Stimulated activated CD8-positive, alpha-beta memory T cell treated with anti-CD3 and anti-CD28 coated beads, Interleukin-7, amount 100 ng/mL, for 24 hours (primary cell): ENCODE measurements around the gene SOX1.
A peak's percentile ranks its signal among the peaks of the same experiment; 100 is the strongest.

ENCODE experiments used
- DNase-seq: peaks from one replicate; pipeline ENCODE4 v3.0.0-alpha.2; 2020; ENCODE audit warnings: low read depth

SOX1 gene

DNA sequence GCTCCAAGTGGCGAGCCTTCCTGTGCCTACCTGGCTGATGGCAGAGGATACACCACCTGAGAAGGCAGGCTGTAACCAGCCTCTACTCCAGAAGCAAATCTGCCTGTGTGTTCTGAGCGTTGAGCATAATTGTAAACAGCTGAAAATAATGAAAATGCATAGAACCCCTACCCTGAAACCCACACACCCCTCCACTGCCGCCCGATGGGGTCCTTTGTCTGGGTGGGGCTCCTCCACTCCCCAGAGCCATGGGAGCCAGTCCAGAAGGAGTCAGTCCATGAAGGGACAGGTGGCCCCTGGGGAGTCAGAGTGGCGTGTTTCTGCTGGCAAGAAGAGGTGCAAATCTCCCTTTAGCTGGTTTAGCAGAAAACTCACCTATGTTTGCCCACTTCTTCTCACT is 8.0 kb upstream of the SOX1 start:
- no peak for DNase-seq

DNA sequence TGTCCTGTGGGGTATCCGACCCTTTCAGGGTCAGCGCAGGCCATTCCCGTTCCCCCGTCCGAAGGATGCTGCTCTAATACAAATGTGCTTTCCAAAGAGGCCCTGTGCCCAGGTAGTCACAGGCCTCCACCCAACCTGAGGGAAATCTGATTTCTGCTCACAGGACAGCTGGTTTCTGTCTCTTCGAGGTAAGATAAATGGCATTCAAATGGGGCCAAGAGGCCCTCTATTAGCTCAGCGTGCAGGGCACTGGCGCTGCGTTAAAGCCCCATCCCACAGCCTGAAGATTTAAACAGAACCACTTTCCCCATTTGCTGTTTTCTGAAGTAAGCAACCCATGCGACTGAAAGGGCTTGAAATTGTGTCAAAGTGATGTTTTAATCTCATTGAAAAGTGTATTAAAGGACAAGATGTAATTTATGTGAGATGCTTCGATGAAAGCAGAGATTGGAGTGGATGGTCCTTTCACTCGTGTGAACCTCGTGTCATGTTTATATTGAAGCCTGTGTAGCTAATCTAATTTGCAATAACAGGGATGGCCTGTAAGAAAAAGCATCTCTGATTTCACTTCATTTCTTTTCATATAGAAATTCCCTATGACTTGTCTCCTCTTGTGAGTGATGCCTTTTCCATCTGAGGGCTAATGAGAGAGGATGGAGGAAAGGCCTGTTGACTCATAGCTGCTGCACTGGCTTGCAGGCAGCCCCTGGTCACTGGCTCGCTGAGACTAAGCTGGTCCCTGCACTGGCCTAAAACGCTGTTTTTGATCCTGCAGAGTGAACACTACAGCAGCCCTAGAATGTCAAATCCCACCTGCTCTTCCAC is 7.3 kb upstream of the SOX1 start:
- no peak for DNase-seq

DNA sequence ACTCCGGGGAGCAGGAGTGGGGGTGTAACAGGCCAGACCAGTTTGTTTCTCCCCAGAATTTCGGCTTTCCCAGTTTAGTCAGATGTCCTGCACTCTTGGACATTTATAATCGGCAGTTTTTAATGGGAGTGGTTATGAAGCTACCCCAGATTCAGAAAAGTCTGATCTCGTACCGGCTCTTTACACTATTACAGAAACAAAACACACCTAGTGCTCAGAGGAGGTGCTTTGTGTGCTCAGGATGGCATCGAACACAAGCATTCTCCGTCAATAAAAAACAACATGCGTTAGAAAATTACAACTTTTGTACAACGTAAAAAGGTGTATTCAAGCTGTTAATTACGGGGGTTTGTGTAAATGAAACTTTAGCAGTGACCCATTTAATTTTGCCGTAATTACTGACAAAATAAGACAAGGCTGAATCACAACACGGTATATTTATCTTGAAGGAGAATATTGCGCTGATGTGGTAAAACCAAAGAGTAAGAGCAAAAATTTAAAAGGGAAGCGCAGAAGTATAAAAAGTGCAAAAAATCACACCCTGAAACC is 6.6 kb upstream of the SOX1 start:
- DNase-seq: no peak

DNA sequence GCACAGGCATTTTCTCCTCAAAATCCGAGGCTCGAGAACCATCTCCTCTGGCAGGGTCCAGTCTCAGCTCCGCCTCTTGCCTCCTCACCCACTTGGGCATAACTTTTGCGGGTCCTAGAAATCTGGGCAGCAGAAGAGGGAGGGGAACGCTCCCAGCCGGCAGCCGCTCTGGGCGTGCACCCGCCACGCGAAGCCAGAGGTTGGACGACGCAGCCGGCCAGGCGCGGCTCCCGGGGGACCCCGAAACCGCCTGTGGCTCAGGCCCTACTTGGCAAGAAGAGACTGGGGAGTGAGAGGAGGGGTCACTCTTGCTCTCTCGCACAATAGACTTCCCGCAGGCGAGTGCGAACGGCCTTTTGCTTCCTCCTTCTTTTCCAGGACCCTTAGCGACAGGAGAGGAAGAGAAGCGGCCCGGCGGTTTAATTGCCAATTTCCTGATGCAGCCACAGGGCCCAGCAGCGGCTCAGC is 6.0 kb upstream of the SOX1 start:
- DNase-seq: no peak

DNA sequence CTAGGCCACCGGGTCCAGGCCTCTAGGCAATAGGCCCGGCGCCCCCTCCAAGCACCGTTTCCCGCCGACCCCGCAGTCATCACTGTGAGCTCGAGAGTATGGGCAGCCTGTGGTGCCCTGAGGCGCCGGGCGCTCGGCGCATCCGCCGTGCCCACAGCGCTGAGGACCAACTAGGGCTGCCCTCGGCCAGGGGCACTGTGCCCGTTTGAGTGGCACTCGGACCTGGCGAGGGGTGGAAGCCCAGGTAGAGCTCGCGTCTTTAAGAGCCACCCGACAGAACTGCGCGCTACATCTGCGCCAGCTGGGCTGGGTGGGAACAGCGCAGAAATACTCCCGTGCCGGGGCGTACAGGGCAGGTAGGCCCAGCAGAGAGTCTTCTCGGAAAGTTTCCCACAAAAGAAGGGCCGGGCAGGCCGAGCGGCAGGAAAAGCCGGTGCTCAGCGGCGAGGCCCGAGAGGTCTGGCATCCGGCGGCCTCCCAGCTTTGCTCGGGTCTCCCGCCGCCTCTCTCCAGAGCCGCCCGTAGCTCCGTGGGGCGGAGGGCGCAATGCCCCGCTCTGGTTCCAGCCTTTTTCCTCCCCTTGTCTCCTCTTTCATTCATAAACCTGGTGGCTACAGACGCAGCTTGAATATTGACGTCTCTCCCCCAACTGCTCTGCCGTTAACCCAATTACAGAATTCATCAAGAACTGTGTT is 5.4 kb upstream of the SOX1 start:
- DNase-seq: no peak

DNA sequence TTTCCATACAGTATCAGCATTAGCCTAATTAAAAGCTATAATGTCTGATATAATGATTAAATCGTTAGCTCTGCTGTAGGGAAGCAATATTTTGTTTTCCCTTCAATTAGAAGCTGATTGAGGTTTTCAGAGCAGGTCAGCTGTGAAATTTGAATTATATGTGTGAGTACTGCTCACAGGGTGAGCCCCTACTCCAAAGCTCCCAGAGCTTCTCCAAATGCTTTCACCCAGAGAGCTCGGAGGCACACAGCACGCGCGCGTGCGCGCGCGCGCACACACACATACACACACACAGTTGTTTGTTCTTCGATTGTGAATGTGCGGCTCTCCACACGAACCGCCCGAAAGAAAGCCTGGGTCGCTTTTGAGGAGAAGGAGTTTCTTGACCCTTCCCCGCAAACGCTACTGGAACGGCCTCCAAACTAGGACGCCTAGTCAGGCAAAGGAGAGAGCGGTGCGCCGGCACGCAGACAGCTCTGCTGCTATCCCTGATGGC is 4.8 kb upstream of the SOX1 start:
- DNase-seq: no peak

- no peak for DNase-seq
Observed at GRCh38 chr13:112062571-112063570, 4.1 kb upstream of the SOX1 start.

- DNase-seq: no peak
Observed at GRCh38 chr13:112063807-112064206, 3.1 kb upstream of the SOX1 start.

DNA sequence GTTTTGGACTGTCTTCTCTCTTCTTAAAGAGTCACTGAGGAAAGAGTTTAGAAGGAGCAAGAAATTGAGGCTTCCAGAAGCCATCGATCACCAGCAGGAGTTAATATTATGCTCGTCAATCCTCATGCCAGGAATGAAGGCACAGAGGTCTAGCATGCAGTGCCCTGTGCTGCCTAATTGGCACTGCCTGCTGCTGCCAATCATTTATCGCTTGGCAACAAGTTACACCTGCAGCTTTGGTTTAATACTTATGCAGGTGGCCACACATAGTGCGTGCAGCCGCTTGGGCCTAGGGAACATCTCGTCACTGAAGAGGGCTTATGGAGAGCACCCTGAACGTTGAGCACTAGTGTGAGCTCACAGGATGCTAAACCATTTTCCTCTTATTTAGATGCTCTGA is 2.7 kb upstream of the SOX1 start:
- no peak for DNase-seq

DNA sequence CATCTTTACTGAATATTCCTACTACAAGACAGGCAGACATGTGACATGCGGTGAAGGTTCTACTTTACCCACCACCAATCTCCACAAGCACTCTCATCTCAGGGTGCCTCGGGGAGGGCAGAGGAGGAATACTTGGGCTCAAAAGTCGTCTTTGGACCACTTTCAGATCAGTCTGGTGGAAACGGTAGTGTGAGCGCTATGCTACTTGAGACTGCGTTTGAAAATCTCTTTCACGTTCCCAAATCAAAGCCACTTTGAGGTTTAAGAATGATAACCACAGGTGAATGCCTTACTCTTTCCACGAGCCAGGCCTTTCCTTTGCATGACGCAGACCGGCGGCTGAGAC is 1.5 kb upstream of the SOX1 start:
- no peak for DNase-seq

DNA sequence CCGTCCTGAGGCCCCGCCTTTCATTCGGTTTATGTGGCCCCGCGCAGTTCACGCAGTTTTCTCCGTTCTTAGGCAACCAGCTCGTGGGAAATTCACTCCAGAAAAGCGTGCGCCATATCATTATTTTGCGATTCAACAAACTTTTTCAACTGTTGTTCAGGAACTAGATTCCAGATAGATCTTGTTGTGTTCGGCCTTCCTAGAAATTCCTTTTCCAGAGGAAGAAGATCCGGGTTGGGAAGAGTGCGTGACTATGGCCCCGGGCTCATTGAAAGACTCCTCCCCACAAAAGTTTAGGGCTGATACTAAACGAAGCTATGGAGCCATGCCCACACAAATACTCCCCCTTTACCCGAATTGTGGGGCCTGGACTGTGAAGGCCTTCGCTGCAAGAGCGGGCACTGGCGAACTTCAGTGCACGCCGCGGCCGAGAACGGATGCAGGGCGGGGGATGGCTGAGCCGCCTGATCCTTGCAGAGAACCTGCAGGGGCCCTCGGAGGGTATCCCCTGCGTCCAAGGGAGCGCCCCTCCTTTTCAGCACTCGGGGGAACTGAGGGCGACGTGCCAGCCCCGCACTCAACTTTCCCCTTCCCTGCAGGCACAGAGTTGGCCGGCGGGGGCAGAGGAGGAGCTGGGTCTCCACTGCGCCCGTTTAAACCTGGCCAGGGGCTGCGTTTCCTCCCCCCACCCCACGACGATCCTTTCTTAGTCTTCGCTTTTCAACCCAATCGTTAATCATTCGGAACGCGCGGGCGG is 904 bp upstream of the SOX1 start:
- no peak for DNase-seq

DNA sequence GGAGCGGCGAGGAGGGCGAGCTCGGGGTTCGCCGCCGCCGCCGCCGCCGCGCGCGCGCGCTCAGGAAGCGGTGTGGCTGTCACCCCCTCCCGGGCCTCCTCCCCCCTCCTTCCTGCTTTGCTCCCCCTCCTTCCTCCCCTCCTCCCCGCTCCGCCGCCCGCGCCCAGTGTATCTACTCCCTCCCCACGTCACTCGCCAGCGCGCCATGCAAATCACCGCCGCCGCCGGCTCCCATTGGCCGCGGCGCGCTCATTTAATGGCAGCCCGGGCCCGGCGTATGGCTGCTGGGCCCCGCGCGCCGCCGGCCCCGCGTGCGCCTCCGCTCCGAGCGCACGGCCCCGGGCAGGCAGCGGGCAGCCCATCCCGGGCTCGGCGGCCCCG is 335 bp upstream of the SOX1 start:
- DNase-seq: peak; percentile 24

DNA sequence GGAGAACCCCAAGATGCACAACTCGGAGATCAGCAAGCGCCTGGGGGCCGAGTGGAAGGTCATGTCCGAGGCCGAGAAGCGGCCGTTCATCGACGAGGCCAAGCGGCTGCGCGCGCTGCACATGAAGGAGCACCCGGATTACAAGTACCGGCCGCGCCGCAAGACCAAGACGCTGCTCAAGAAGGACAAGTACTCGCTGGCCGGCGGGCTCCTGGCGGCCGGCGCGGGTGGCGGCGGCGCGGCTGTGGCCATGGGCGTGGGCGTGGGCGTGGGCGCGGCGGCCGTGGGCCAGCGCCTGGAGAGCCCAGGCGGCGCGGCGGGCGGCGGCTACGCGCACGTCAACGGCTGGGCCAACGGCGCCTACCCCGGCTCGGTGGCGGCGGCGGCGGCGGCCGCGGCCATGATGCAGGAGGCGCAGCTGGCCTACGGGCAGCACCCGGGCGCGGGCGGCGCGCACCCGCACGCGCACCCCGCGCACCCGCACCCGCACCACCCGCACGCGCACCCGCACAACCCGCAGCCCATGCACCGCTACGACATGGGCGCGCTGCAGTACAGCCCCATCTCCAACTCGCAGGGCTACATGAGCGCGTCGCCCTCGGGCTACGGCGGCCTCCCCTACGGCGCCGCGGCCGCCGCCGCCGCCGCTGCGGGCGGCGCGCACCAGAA is 1.1 kb downstream of the SOX1 start:
- no peak for DNase-seq

GRCh38 chr13:112068540-112069060 is 1.7 kb downstream of the SOX1 start:
- no peak for DNase-seq

DNA sequence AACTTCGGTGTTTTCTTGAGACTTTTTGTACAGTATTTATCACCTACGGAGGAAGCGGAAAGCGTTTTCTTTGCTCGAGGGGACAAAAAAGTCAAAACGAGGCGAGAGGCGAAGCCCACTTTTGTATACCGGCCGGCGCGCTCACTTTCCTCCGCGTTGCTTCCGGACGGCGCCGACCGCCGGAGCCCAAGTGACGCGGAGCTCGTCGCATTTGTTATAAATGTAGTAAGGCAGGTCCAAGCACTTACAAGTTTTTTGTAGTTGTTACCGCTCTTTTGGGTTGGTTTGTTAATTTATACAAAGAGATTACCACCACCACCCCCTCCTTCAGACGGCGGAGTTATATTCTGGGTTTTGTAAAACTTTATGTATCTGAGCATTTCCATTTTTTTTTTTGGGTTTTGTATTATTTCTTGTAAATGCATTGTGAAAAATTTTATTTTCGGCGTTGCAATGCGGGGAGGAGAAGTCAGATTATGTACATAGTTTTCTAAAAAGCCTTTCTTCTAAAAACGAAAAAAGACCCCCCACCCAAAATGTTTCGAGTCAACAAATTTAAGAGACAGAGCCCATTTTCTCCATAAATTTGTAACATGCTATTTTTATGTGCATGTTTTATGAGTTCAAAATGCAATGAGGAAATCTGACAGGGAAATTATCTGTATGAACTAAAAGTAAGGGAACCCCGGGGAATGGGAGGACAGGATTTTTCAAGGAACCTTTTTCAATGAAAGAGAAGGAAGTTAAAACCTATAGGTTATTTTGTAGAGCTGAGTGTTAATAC is 2.3 kb downstream of the SOX1 start:
- DNase-seq: no peak

DNA sequence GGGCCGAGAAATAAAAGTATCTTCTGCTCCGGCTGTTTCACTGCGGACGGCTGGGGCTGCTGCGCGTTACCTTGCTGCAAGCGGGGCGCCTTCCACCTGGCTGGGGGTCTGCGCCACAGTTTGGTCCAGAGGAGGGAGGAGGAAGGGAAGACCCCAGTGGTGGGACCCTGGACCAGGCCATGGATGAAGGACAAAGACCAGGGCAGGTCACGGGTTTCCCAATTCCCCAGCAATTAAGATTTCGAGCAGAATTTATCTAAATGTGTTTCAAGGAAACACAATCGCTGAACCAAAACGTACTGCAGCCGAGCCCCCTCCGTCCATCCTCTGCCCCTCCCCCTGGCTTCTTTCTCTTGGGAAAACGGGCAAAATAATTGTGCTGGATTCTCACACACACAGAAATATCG is 2.9 kb downstream of the SOX1 start:
- DNase-seq: no peak

GRCh38 chr13:112071102-112071722 is 4.3 kb downstream of the SOX1 start:
- no peak for DNase-seq

- DNase-seq: no peak
Observed at GRCh38 chr13:112071723-112072533, 5.0 kb downstream of the SOX1 start.
